ENCODE results near the gene ARID5B. TPM values are rescaled to one million over a fixed set of nuclear protein-coding genes. Genes with fewer than 3 reads are reported as not detected.

The ARID5B gene
- total RNA-seq, 1 donor from 2014 or later: 51.4 TPM

- Mint-ChIP-seq H3K27me3 (ENCODE audit: low read depth) (no peaks in the 10 kb centered on the region), H3K4me1 (peaks cover 24% of the 10 kb centered on the region), H3K36me3 (peaks cover 42% of the 10 kb centered on the region), H3K27ac (peak overlapping the region; percentile 88), H3K4me3 (no peak overlapping the region), H3K9me3 (peaks cover 3% of the 10 kb centered on the region)
- no peak for DNase-seq (ENCODE audit: low spot score in 2 of 2, unreplicated experiment in 2 of 2)
- no peak for TF ChIP-seq CTCF (IDR thresholded peaks at IDR 0.05; ENCODE audit: unreplicated experiment)
Measured at GRCh38 chr10:61918989-61919388, 17.5 kb downstream of the ARID5B start.

GRCh38 chr10:61919646-61920215 is 18.2 kb downstream of the ARID5B start:
- H3K27me3 Mint-ChIP-seq (ENCODE audit: low read depth): no peaks in the 10 kb centered on the region
- TF ChIP-seq CTCF (IDR thresholded peaks at IDR 0.05; ENCODE audit: unreplicated experiment): no peak
- peaks cover 36% of the 10 kb centered on the region for H3K36me3 Mint-ChIP-seq
- H3K27ac Mint-ChIP-seq: peak overlapping the region; percentile 88
- peaks cover 3% of the 10 kb centered on the region for H3K9me3 Mint-ChIP-seq
- peaks cover 31% of the 10 kb centered on the region for H3K4me1 Mint-ChIP-seq
- DNase-seq (ENCODE audit: low spot score in 2 of 2, unreplicated experiment in 2 of 2): no peak
- no peak overlapping the region for H3K4me3 Mint-ChIP-seq

GRCh38 chr10:61921143-61921542 is 19.6 kb downstream of the ARID5B start:
- no peak for TF ChIP-seq CTCF (IDR thresholded peaks at IDR 0.05; ENCODE audit: unreplicated experiment)
- H3K27me3 Mint-ChIP-seq (ENCODE audit: low read depth): no peaks in the 10 kb centered on the region
- H3K36me3 Mint-ChIP-seq: peaks cover 26% of the 10 kb centered on the region
- DNase-seq (ENCODE audit: low spot score in 2 of 2, unreplicated experiment in 2 of 2): no peak
- no peak overlapping the region for H3K27ac Mint-ChIP-seq
- H3K4me1 Mint-ChIP-seq: peaks cover 44% of the 10 kb centered on the region
- no peak overlapping the region for H3K4me3 Mint-ChIP-seq
- peaks cover 3% of the 10 kb centered on the region for H3K9me3 Mint-ChIP-seq

- H3K27me3 Mint-ChIP-seq (ENCODE audit: low read depth): no peaks in the 10 kb centered on the region
- peaks cover under 1% of the 10 kb centered on the region for H3K9me3 Mint-ChIP-seq
- no peak overlapping the region for H3K4me3 Mint-ChIP-seq
Measured at GRCh38 chr10:61923210-61923949, 21.9 kb downstream of the ARID5B start.

GRCh38 chr10:61923950-61924274 is 22.4 kb downstream of the ARID5B start:
- DNase-seq (ENCODE audit: low spot score in 2 of 2, unreplicated experiment in 2 of 2): no peak
- peak overlapping the region; percentile 26 for H3K27ac Mint-ChIP-seq
- H3K4me3 Mint-ChIP-seq: no peak overlapping the region
- H3K9me3 Mint-ChIP-seq: no peaks in the 10 kb centered on the region
- peaks cover 9% of the 10 kb centered on the region for H3K36me3 Mint-ChIP-seq
- no peaks in the 10 kb centered on the region for H3K27me3 Mint-ChIP-seq (ENCODE audit: low read depth)
- TF ChIP-seq CTCF (IDR thresholded peaks at IDR 0.05; ENCODE audit: unreplicated experiment): no peak
- peaks cover 46% of the 10 kb centered on the region for H3K4me1 Mint-ChIP-seq

More at GRCh38 chr10:61923210-61923949, 21.9 kb downstream of the ARID5B start:
- no peak for TF ChIP-seq CTCF (IDR thresholded peaks at IDR 0.05; ENCODE audit: unreplicated experiment)
- Mint-ChIP-seq H3K27ac (peak overlapping the region; percentile 59), H3K36me3 (peaks cover 10% of the 10 kb centered on the region), H3K4me1 (peaks cover 46% of the 10 kb centered on the region)
- no peak for DNase-seq (ENCODE audit: low spot score in 2 of 2, unreplicated experiment in 2 of 2)
